GM12801 (cell line): ENCODE measurements around the gene CNTNAP2.

Source experiments
- CTCF ChIP-seq: IDR thresholded peaks from one replicate; pipeline ENCODE4 v1.5.1; 2011; ENCODE audit warnings: control low read depth; ENCODE audit not compliant: insufficient read length; ENCODE audit errors: extremely low read depth

CNTNAP2 gene

GRCh38 chr7:148238761-148239325 lies 2122.2 kb downstream of the CNTNAP2 start:
- no peak for TF ChIP-seq CTCF

DNA sequence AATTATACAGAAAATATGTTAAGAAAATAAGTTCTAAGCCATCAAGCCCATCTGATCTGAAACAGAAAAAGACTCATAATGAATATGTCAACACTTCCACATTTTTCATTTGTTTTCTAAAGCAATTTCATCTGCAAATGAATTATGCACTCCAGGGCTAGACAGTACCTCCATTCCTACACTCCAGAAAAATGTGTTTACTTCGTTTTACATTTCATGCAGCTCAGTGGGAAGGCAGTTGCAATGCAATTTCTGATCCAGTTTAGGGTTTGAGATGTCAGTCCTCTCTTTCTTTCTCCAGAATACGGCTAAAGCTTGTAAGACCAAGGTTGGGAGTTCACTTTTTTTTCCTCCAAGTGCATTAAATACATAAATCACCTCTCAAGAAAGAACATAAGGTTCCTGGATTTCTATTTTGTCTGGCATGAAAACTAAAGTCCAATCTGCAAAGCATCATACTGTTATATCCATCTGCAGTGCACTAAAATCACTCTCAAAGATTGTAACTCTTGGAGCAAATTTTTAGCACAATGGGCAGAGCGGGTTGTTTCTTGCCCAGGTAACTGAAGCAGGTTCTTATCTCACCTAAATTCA lies 2125.2 kb downstream of the CNTNAP2 start:
- no peak for TF ChIP-seq CTCF

GRCh38 chr7:148242294-148242821 lies 2125.8 kb downstream of the CNTNAP2 start:
- TF ChIP-seq CTCF = no peak

DNA sequence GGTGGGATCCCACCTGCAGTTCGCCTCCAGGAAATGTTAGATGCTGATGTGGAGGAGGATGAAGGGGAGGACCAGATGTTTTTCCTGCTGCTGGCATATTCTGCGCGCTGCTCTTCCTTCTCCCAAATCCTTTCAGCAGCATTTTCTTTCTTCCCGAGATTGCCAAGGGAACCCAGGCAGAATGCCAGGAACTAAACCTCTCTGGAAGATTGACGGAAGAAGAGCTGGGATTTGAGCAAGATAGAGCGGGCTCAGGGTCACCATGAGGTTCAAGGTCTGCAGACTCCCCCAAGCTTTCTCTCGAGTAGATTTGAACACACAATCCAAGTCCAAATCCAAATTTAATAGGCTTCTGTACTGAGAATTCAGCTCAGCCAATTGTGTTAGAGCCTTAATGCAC lies 2128.8 kb downstream of the CNTNAP2 start:
- no peak for TF ChIP-seq CTCF

DNA sequence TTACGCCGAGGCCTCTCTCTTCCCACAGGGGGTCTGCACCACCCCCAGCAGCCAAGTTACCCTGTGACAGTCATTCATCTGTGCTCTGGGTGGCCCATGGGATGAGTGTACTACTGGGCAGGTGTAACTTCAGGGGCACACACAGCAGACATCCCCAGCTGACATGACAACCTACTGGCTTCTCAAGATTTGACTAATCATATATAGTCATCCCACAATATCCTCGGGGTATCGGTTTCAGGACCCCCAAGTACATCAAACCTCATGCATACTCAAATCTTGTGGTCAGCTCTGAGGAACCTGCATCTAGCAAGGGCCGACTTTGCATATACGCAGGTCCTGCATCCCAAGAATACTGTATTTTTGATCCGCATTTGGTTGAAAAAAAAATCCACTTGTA lies 2137.0 kb downstream of the CNTNAP2 start:
- TF ChIP-seq CTCF = no peak

DNA sequence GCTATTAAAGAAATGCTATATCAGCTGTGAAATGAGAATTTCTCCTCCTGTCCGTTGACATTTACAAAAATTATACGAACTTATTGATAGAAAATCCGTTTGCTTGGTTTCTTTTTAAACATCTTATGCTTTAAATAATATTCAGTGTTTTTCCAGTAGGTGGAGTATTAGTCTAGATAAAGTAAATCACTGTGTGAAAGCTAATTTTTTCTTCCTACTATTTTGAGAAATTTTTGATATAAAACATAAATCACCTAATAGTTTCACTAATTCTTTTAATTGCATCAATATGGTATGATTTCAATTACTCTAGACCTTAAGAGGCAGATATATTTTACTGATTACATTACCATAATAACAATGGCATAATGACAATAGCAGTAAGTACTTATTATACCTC lies 2138.7 kb downstream of the CNTNAP2 start:
- TF ChIP-seq CTCF = no peak

- no peak for TF ChIP-seq CTCF
Measured at GRCh38 chr7:148256433-148256832, 2139.8 kb downstream of the CNTNAP2 start.
